Left lung (tissue), 10 donors: ENCODE results near the gene SERINC2. TPM values are rescaled to one million over a fixed set of nuclear protein-coding genes. Genes with fewer than 3 reads are reported as not detected.

Experiments used
- ATAC-seq: fragments of 200-7000 bp; cut with Tn5 transposase; one replicate; pipeline ENCODE4 v1.9.1; 2020; ENCODE audit warnings: moderate library complexity
- DNase-seq, 4 donors: peaks; one replicate each; pipeline ENCODE4 v3.0.0-alpha.2; 2013 to 2020
- H3K27ac ChIP-seq, 2 donors: fragments of 200-600 bp; sonication (generic) in 1 of 2; one replicate each; pipeline versions ENCODE4 v1.5.0 to v1.8.0; 2020 to 2021
- H3K27me3 ChIP-seq, 2 donors: fragments of 200-600 bp; sonication (generic) in 1 of 2; one replicate each; pipeline versions ENCODE4 v1.5.0 to v1.8.0; 2020 to 2021
- H3K36me3 ChIP-seq, 2 donors: fragments of 200-600 bp; sonication (generic) in 1 of 2; one replicate each; pipeline versions ENCODE4 v1.5.0 to v1.8.0; 2020 to 2021
- H3K4me1 ChIP-seq, 2 donors: fragments of 200-600 bp; one replicate each; pipeline ENCODE4 v1.8.0; 2021
- H3K4me3 ChIP-seq, 2 donors: fragments of 200-600 bp; sonication (generic) in 1 of 2; one replicate each; pipeline versions ENCODE4 v1.5.0 to v1.8.0; 2020 to 2021; ENCODE audit warnings: mild to moderate bottlenecking in 1 of 2
- H3K9me3 ChIP-seq, 2 donors: fragments of 200-600 bp; sonication (generic) in 1 of 2; one replicate each; pipeline versions ENCODE4 v1.5.0 to v1.8.0; 2020 to 2021
- intact Hi-C, 2 donors: fragments of 100-400 bp; cut with DNase I; formaldehyde crosslinking; loops; one replicate each; pipeline versions ENCODE4 v1.11.2 to v1.14.2; 2022
- polyA plus RNA-seq, 6 donors: library from polyadenylated mRNA; unstranded; fragments of 120-200 nt; gene quantifications; one replicate each; pipeline ENCODE4 v1.2.1, GENCODE V29; 2013; ENCODE audit not compliant: insufficient read length in 6 of 6
- total RNA-seq, 2 donors: library from RNA; stranded (reverse); fragmentation: NEBNext Ultra II Directional; extraction: Animal tissue kit (Norgen Biotek cat#: 25700); gene quantifications; one replicate each; pipeline ENCODE4 v1.2.1, GENCODE V29; 2021
- TF ChIP-seq, protein P1 (sequence below), 2 donors: fragments of 200-600 bp; sonication (generic) in 1 of 2; IDR thresholded peaks; one replicate each; pipeline versions ENCODE4 v1.5.0 to v1.8.0; 2021; ENCODE audit warnings: antibody characterized with exemption in 2 of 2
- donor health status: DM: no; HTN: yes; CAD: no.
- donor health status: DM: no; HTN: no; CAD: no.

SERINC2 gene
- total and polyA plus RNA-seq, 8 donors, result 10.4 to 126 (median 14.2) TPM

GRCh38 chr1:31373056-31373896 lies 39.7 kb upstream of the SERINC2 start, which contains the start of gene FABP3:
TSS of gene FABP3 (minus strand) at chr1:31373076. CDS start at chr1:31373014, 62 bp downstream.
- intact Hi-C loops, result no loop called here
- Histone ChIP-seq H3K36me3 (no peaks in the 10 kb centered on the region), H3K4me1 (peaks cover 16 to 24% of the 10 kb centered on the region in 2 donors), H3K9me3 (no peaks in the 10 kb centered on the region), H3K27me3 (peaks cover 0 to 13% of the 10 kb centered on the region in 2 donors), H3K4me3 (peak within 1 kb of the TSS; percentile 20 to 26), H3K27ac (peak within 1 kb of the TSS; percentile 20 to 80)
- TF ChIP-seq, protein P1, sequence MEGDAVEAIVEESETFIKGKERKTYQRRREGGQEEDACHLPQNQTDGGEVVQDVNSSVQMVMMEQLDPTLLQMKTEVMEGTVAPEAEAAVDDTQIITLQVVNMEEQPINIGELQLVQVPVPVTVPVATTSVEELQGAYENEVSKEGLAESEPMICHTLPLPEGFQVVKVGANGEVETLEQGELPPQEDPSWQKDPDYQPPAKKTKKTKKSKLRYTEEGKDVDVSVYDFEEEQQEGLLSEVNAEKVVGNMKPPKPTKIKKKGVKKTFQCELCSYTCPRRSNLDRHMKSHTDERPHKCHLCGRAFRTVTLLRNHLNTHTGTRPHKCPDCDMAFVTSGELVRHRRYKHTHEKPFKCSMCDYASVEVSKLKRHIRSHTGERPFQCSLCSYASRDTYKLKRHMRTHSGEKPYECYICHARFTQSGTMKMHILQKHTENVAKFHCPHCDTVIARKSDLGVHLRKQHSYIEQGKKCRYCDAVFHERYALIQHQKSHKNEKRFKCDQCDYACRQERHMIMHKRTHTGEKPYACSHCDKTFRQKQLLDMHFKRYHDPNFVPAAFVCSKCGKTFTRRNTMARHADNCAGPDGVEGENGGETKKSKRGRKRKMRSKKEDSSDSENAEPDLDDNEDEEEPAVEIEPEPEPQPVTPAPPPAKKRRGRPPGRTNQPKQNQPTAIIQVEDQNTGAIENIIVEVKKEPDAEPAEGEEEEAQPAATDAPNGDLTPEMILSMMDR (IDR thresholded peaks at IDR 0.05), result no peak
- DNase-seq, result peak; percentile 56 to 88 (median 80)
- peak; percentile 82 for ATAC-seq

- no peaks in the 10 kb centered on the region for H3K9me3 ChIP-seq
- H3K27ac ChIP-seq, result peak overlapping the region; percentile 20 to 80
- H3K4me1 ChIP-seq, result peaks cover 16 to 24% of the 10 kb centered on the region in 2 donors
- H3K36me3 ChIP-seq, result no peaks in the 10 kb centered on the region
- peak overlapping the region in 1 of 2 donors; percentile 26 for H3K4me3 ChIP-seq
- ATAC-seq, result no peak
- H3K27me3 ChIP-seq, result peaks cover 0 to 13% of the 10 kb centered on the region in 2 donors
- TF ChIP-seq, protein P1 (IDR thresholded peaks at IDR 0.05), result no peak
- no peak for DNase-seq
- intact Hi-C loops, result no loop called here
Measured at GRCh38 chr1:31373897-31374486, 39.0 kb upstream of the SERINC2 start.

- no peak overlapping the region for H3K4me3 ChIP-seq
- H3K36me3 ChIP-seq, result no peaks in the 10 kb centered on the region
- H3K27ac ChIP-seq, result peak overlapping the region in 1 of 2 donors; percentile 80
- peaks cover 16 to 24% of the 10 kb centered on the region in 2 donors for H3K4me1 ChIP-seq
- TF ChIP-seq, protein P1 (IDR thresholded peaks at IDR 0.05), result no peak
- peak; percentile 64 for ATAC-seq
- peak in 2 of 4 donors; percentile 32 to 57 for DNase-seq
- H3K27me3 ChIP-seq, result peaks cover 0 to 13% of the 10 kb centered on the region in 2 donors
- H3K9me3 ChIP-seq, result no peaks in the 10 kb centered on the region
- intact Hi-C loops, result no loop called here
Measured at GRCh38 chr1:31374511-31375196, 38.4 kb upstream of the SERINC2 start.

DNA sequence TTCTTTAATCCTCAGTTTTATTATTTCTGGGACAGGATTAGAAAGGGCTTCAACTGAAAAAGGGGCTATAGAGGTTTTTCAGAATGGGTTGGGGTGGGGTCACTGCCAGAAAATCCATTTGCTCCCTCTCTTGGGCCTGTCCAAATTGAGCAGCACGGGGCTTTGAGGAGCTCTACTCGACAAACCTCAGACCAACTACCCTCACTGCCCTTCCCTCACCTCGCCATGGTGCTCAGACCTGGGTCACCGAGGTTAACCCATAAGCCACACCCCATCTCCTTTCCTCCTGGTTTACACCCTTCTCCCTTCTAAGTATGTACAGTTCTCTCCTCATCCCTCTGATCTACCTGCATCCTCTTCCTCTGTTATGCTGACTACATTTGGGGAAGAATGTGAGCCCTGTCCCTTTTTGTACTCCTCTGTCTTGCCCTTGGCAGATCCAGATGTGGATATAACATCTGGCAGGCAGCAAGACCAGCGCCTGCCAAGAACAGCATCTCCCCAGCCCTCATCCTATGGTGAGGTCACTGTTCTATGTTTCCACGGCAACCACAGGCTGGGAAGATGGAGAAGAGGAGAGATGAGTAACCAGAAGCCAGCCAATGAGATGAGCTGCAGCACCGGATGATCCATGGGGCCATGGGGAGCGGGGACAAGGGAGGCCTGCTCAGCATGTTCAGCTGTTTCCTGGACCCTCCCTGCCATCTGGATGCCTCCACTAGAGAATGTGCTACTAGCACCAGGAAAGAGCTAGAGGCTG lies 36.5 kb upstream of the SERINC2 start:
- Histone ChIP-seq H3K27ac (no peak overlapping the region), H3K4me3 (no peak overlapping the region), H3K36me3 (no peaks in the 10 kb centered on the region), H3K27me3 (peaks cover 0 to 13% of the 10 kb centered on the region in 2 donors), H3K4me1 (peaks cover 16 to 24% of the 10 kb centered on the region in 2 donors), H3K9me3 (no peaks in the 10 kb centered on the region)
- DNase-seq (no peak), ATAC-seq (no peak)
- intact Hi-C loops, result no loop called here
- TF ChIP-seq, protein P1 (IDR thresholded peaks at IDR 0.05), result no peak
